Psoas muscle (tissue), 8 donors: ENCODE data around the gene TIPIN. TPM values are rescaled to one million over a fixed set of nuclear protein-coding genes. Genes with fewer than 3 reads are reported as not detected.

ENCODE experiments used
- ATAC-seq, 4 donors: fragments of 200-7000 bp; cut with Tn5 transposase; one replicate each; pipeline ENCODE4 v1.9.1; 2020; ENCODE audit warnings: moderate library complexity in 3 of 4, mild to moderate bottlenecking in 2 of 4
- DNase-seq, 2 donors: peaks; one replicate each; pipeline ENCODE4 v3.0.0-alpha.2; 2020
- H3K27ac ChIP-seq: fragments of 200-600 bp; one replicate; pipeline ENCODE4 v1.8.0; 2022
- H3K27me3 ChIP-seq, 3 donors: fragments of 200-600 bp in 1 of 3; one replicate each; pipeline versions ENCODE4 v1.6.1 to v1.8.0; 2013 to 2022; ENCODE audit warnings: low read length in 2 of 3, mild to moderate bottlenecking in 2 of 3, moderate library complexity in 1 of 3; ENCODE audit not compliant: insufficient read depth in 3 of 3
- H3K36me3 ChIP-seq, 2 donors: fragments of 200-600 bp in 1 of 2; one replicate each; pipeline versions ENCODE4 v1.6.1 to v1.8.0; 2013 to 2022; ENCODE audit warnings: low read depth in 1 of 2, mild to moderate bottlenecking in 1 of 2, moderate library complexity in 1 of 2; ENCODE audit not compliant: insufficient read depth in 1 of 2
- H3K4me1 ChIP-seq: fragments of 200-600 bp; one replicate; pipeline ENCODE4 v1.8.0; 2022
- H3K4me3 ChIP-seq: fragments of 200-600 bp; one replicate; pipeline ENCODE4 v1.8.0; 2022; ENCODE audit warnings: mild to moderate bottlenecking
- H3K9me3 ChIP-seq: fragments of 200-600 bp; one replicate; pipeline ENCODE4 v1.8.0; 2022
- CTCF ChIP-seq: fragments of 200-600 bp; IDR thresholded peaks from one replicate; pipeline ENCODE4 v1.8.0; 2022; ENCODE audit warnings: antibody characterized with exemption
- WGBS, 3 donors: extraction: QIAGEN DNeasy Blood & Tissue Kit; methylation state at CpG; one replicate each; pipeline versions ENCODE4 v1.1.6 to v1.1.7; 2013; 5-methylcytosine and 5-hydroxymethylcytosine counted together
- intact Hi-C, 2 donors: fragments of 100-400 bp; cut with DNase I; formaldehyde crosslinking; loops; one replicate each; pipeline versions ENCODE4 v1.11.0 to v1.14.2; 2022
- polyA plus RNA-seq, 3 donors: library from polyadenylated mRNA; stranded (reverse); fragments of 200-250 nt; gene quantifications; one replicate each; pipeline ENCODE4 v1.2.3, GENCODE V29; 2013
- total RNA-seq, 4 donors: library from RNA; stranded (reverse); fragmentation: NEBNext Ultra II Directional in 2 of 4; extraction: Animal tissue kit (Norgen Biotek cat#: 25700) in 2 of 4; gene quantifications; one replicate each; pipeline versions ENCODE4 v1.2.1 to v1.2.4, GENCODE V29; 2021 to 2023
- donor health status: healthy with polysubstance abuse.
- donor health status: DM: no; HTN: no; CAD: no; lungs with moderate emphysema.
- donor health status: Bipolar disorder and iron deficiency.
- donor health status: healthy.
- donor health status: DM: yes; HTN: yes; CAD: no.
- donor health status: DM: no; HTN: no; CAD: no.
- donor health status: DM: no; HTN: no; CAD: no.
- donor health status: DM: yes; HTN: yes; CAD: no.

The TIPIN gene
- total and polyA plus RNA-seq, 7 donors, result 3.1 to 7.5 (median 4.9) TPM

- Histone ChIP-seq H3K36me3 (peaks cover 0 to 8% of the 10 kb centered on the region in 2 donors), H3K4me3 (peak overlapping the region; percentile 86), H3K27me3 (no peaks in the 10 kb centered on the region), H3K4me1 (peaks cover 23% of the 10 kb centered on the region), H3K9me3 (no peaks in the 10 kb centered on the region), H3K27ac (peak overlapping the region; percentile 92)
- DNase-seq, result no peak
- intact Hi-C loops, result no loop called here
- 29 to 30% (median 29%) methylated on average over 22 of the region's 22 CpGs for WGBS, 3 donors
- no peak for TF ChIP-seq CTCF
- ATAC-seq, result peak in 1 of 4 donors; percentile 9
Measured at GRCh38 chr15:66292571-66293418, 63.7 kb downstream of the TIPIN start.

GRCh38 chr15:66291816-66292570 lies 64.5 kb downstream of the TIPIN start:
- Histone ChIP-seq H3K4me3 (peak overlapping the region; percentile 86), H3K9me3 (no peaks in the 10 kb centered on the region), H3K4me1 (peaks cover 23% of the 10 kb centered on the region), H3K27me3 (no peaks in the 10 kb centered on the region), H3K36me3 (peaks cover 0 to under 1% of the 10 kb centered on the region in 2 donors), H3K27ac (peak overlapping the region; percentile 92)
- intact Hi-C loops, result no loop called here
- WGBS, 3 donors, result 78 to 86% (median 80%) methylated on average over 6 of the region's 6 CpGs
- no peak for TF ChIP-seq CTCF
- ATAC-seq, result no peak
- DNase-seq, result no peak

- Histone ChIP-seq H3K36me3 (no peaks in the 10 kb centered on the region), H3K27ac (no peak overlapping the region), H3K4me1 (peaks cover 23% of the 10 kb centered on the region), H3K9me3 (no peaks in the 10 kb centered on the region), H3K4me3 (no peak overlapping the region), H3K27me3 (no peaks in the 10 kb centered on the region)
- intact Hi-C loops, result no loop called here
- no peak for TF ChIP-seq CTCF
- ATAC-seq, result no peak
- DNase-seq, result no peak
Measured at GRCh38 chr15:66290518-66290917, 66.0 kb downstream of the TIPIN start.

- Histone ChIP-seq H3K27me3 (no peaks in the 10 kb centered on the region), H3K9me3 (no peaks in the 10 kb centered on the region), H3K27ac (no peak overlapping the region), H3K4me1 (peaks cover 18% of the 10 kb centered on the region), H3K4me3 (no peak overlapping the region), H3K36me3 (no peaks in the 10 kb centered on the region)
- 89 to 96% (median 94%) methylated on average over 3 of the region's 3 CpGs for WGBS, 3 donors
- DNase-seq, result no peak
- ATAC-seq, result no peak
- TF ChIP-seq CTCF, result no peak
- intact Hi-C loops, result no loop called here
Measured at GRCh38 chr15:66290007-66290406, 66.5 kb downstream of the TIPIN start.
